Neural cell (in vitro differentiated cells): ENCODE measurements around the gene CEACAM19. TPM values are rescaled to one million over a fixed set of nuclear protein-coding genes. Genes with fewer than 3 reads are reported as not detected.

Experiments used
- H2AFZ ChIP-seq: fragments of 200-600, 300-800 bp; sonication (generic), shearing (Covaris generic); 2 replicates; pipeline ENCODE4 v1.6.0; 2014; ENCODE audit warnings: low read depth, mild to moderate bottlenecking, antibody characterized with exemption, low read length, moderate library complexity
- H3F3A ChIP-seq: fragments of 200-600 bp; shearing (Covaris generic); 2 replicates; pipeline ENCODE4 v1.6.1; 2016; ENCODE audit warnings: mild to moderate bottlenecking, moderate library complexity, mixed read lengths, antibody characterized with exemption, low read length; ENCODE audit not compliant: insufficient read depth, poor library complexity, severe bottlenecking
- H3K27ac ChIP-seq: fragments of 200-600, 300-800 bp; sonication (generic), shearing (Covaris generic); 2 replicates; pipeline ENCODE4 v1.5.1; 2014; ENCODE audit warnings: mild to moderate bottlenecking, low read length, moderate library complexity
- H3K27me3 ChIP-seq: fragments of 300-800, 200-600 bp; sonication (generic), shearing (Covaris generic); 2 replicates; pipeline ENCODE4 v1.6.0; 2014; ENCODE audit warnings: mild to moderate bottlenecking, low read depth, low read length, moderate library complexity; ENCODE audit not compliant: insufficient read depth
- H3K36me3 ChIP-seq: fragments of 300-800, 200-600 bp; sonication (generic), shearing (Covaris generic); 2 replicates; pipeline ENCODE4 v1.5.1; 2014; ENCODE audit warnings: mild to moderate bottlenecking, antibody characterized with exemption, low read length, moderate library complexity; ENCODE audit not compliant: insufficient read depth
- H3K4me2 ChIP-seq: fragments of 300-800, 200-600 bp; sonication (generic), shearing (Covaris generic); 2 replicates; pipeline ENCODE4 v1.6.0; 2014; ENCODE audit warnings: mild to moderate bottlenecking, low read length
- H3K4me3 ChIP-seq: fragments of 300-800, 200-600 bp; sonication (generic), shearing (Covaris generic); 2 replicates; pipeline ENCODE4 v1.5.1; 2014; ENCODE audit warnings: mild to moderate bottlenecking, low read length, moderate library complexity
- H3K79me2 ChIP-seq: fragments of 200-600 bp; shearing (Covaris generic); replicated peaks from 2 replicates; pipeline ENCODE4 v1.6.0; 2014; ENCODE audit warnings: mild to moderate bottlenecking, low read length, moderate library complexity; ENCODE audit not compliant: insufficient read depth
- H3K9ac ChIP-seq: fragments of 300-800, 200-600 bp; sonication (generic), shearing (Covaris generic); 2 replicates; pipeline ENCODE4 v1.6.1; 2016; ENCODE audit warnings: mild to moderate bottlenecking, low read length, mixed read lengths
- H3K9me2 ChIP-seq: fragments of 200-600 bp; shearing (Covaris generic); 2 replicates; pipeline ENCODE4 v1.6.1; 2016; ENCODE audit warnings: mild to moderate bottlenecking, low read length, mixed read lengths; ENCODE audit not compliant: insufficient read depth
- H3K9me3 ChIP-seq: fragments of 200-600, 300-800 bp; sonication (generic), shearing (Covaris generic); 2 replicates; pipeline ENCODE4 v1.6.1; 2016; ENCODE audit warnings: mild to moderate bottlenecking, mixed run types, low read length, moderate library complexity, mixed read lengths
- H4K20me1 ChIP-seq: fragments of 200-600 bp; shearing (Covaris generic); 2 replicates; pipeline ENCODE4 v1.6.1; 2016; ENCODE audit warnings: mild to moderate bottlenecking, mixed run types; ENCODE audit not compliant: insufficient read depth
- EP300 ChIP-seq: fragments of 450-650 bp; conservative IDR thresholded peaks from 2 replicates; pipeline ENCODE4 v1.6.1; 2014; ENCODE audit warnings: antibody characterized with exemption, mild to moderate bottlenecking, moderate library complexity; ENCODE audit not compliant: poor library complexity, severe bottlenecking
- EZH2 ChIP-seq: fragments of 200-600, 300-800 bp; shearing (Covaris generic), sonication (generic); IDR thresholded peaks from 2 replicates; pipeline ENCODE4 v1.6.1; 2014; ENCODE audit warnings: antibody characterized with exemption, low read length, borderline replicate concordance, mild to moderate bottlenecking; ENCODE audit not compliant: insufficient read depth, poor library complexity, severe bottlenecking
- MXI1 ChIP-seq: fragments of 450-650 bp; conservative IDR thresholded peaks from 2 replicates; pipeline ENCODE4 v1.6.1; 2014; ENCODE audit warnings: antibody characterized with exemption, mild to moderate bottlenecking; ENCODE audit not compliant: poor library complexity, severe bottlenecking
- POLR2AphosphoS5 ChIP-seq: IDR thresholded peaks from 2 replicates; pipeline ENCODE4 v1.6.1; 2012
- RAD21 ChIP-seq: fragments of 450-650 bp; conservative IDR thresholded peaks from 2 replicates; pipeline ENCODE4 v1.6.1; 2014; ENCODE audit warnings: antibody characterized with exemption, mild to moderate bottlenecking, moderate library complexity
- SMC3 ChIP-seq: fragments of 450-650 bp; conservative IDR thresholded peaks from 2 replicates; pipeline ENCODE4 v1.6.1; 2014; ENCODE audit warnings: antibody characterized with exemption, mild to moderate bottlenecking, moderate library complexity; ENCODE audit not compliant: poor library complexity
- TAF1 ChIP-seq: IDR thresholded peaks from 2 replicates; pipeline ENCODE4 v1.6.1; 2012; ENCODE audit warnings: low read depth
- polyA plus RNA-seq: library from polyadenylated mRNA; depleted of rRNA; stranded (reverse); fragments of >200 nt; gene quantifications from 2 replicates; pipeline ENCODE4 v1.2.3, GENCODE V29; 2014
- TF ChIP-seq, protein P1 (sequence below): IDR thresholded peaks from 2 replicates; pipeline ENCODE4 v1.6.1; 2012; ENCODE audit warnings: borderline replicate concordance
- TF ChIP-seq, protein P2 (sequence below): fragments of 450-650 bp; IDR thresholded peaks from 2 replicates; pipeline ENCODE4 v1.5.1; 2014; ENCODE audit warnings: antibody characterized with exemption, mild to moderate bottlenecking, moderate library complexity; ENCODE audit not compliant: poor library complexity, severe bottlenecking

The CEACAM19 gene
- polyA plus RNA-seq, 1 donor from 2014 or later: 1.9 TPM

DNA sequence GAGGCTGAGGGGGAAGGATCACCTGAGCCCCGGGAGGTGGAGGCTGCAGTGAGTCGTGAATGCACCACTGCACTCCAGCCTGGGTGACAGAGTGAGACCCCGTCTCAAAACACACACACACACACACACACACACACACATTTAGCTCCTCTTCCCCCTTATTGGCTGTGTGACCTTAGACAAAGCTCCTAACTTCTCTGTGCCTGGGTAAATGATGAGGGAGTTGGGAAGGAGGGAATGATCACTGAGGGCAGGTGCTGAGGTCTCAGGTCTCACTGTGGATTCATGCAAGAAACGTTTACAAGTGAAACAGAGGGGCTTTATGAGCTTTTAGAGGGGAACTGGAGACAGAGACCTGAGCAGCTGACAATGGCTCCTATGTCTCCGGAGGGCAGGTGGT lies 60.3 kb downstream of the CEACAM19 start:
- TF ChIP-seq MXI1 (no peak), EZH2 (no peak), SMC3 (no peak), EP300 (no peak), POLR2AphosphoS5 (no peak), TAF1 (no peak), RAD21 (no peak)
- TF ChIP-seq, protein P1, sequence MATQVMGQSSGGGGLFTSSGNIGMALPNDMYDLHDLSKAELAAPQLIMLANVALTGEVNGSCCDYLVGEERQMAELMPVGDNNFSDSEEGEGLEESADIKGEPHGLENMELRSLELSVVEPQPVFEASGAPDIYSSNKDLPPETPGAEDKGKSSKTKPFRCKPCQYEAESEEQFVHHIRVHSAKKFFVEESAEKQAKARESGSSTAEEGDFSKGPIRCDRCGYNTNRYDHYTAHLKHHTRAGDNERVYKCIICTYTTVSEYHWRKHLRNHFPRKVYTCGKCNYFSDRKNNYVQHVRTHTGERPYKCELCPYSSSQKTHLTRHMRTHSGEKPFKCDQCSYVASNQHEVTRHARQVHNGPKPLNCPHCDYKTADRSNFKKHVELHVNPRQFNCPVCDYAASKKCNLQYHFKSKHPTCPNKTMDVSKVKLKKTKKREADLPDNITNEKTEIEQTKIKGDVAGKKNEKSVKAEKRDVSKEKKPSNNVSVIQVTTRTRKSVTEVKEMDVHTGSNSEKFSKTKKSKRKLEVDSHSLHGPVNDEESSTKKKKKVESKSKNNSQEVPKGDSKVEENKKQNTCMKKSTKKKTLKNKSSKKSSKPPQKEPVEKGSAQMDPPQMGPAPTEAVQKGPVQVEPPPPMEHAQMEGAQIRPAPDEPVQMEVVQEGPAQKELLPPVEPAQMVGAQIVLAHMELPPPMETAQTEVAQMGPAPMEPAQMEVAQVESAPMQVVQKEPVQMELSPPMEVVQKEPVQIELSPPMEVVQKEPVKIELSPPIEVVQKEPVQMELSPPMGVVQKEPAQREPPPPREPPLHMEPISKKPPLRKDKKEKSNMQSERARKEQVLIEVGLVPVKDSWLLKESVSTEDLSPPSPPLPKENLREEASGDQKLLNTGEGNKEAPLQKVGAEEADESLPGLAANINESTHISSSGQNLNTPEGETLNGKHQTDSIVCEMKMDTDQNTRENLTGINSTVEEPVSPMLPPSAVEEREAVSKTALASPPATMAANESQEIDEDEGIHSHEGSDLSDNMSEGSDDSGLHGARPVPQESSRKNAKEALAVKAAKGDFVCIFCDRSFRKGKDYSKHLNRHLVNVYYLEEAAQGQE: no peak
- TF ChIP-seq, protein P2, sequence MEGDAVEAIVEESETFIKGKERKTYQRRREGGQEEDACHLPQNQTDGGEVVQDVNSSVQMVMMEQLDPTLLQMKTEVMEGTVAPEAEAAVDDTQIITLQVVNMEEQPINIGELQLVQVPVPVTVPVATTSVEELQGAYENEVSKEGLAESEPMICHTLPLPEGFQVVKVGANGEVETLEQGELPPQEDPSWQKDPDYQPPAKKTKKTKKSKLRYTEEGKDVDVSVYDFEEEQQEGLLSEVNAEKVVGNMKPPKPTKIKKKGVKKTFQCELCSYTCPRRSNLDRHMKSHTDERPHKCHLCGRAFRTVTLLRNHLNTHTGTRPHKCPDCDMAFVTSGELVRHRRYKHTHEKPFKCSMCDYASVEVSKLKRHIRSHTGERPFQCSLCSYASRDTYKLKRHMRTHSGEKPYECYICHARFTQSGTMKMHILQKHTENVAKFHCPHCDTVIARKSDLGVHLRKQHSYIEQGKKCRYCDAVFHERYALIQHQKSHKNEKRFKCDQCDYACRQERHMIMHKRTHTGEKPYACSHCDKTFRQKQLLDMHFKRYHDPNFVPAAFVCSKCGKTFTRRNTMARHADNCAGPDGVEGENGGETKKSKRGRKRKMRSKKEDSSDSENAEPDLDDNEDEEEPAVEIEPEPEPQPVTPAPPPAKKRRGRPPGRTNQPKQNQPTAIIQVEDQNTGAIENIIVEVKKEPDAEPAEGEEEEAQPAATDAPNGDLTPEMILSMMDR: no peak
- no peak overlapping the region for H3K4me2 ChIP-seq
- H3K27me3 ChIP-seq: no peaks in the 10 kb centered on the region
- H3K36me3 ChIP-seq: no peaks in the 10 kb centered on the region
- no peaks in the 10 kb centered on the region for H4K20me1 ChIP-seq
- H2AFZ ChIP-seq: no peak overlapping the region
- H3K9me3 ChIP-seq: no peaks in the 10 kb centered on the region
- no peak overlapping the region for H3K4me3 ChIP-seq
- H3F3A ChIP-seq: no peaks in the 10 kb centered on the region
- H3K9me2 ChIP-seq: no peaks in the 10 kb centered on the region
- no peaks in the 10 kb centered on the region for H3K79me2 ChIP-seq
- H3K27ac ChIP-seq: no peak overlapping the region
- H3K9ac ChIP-seq: no peak overlapping the region

DNA sequence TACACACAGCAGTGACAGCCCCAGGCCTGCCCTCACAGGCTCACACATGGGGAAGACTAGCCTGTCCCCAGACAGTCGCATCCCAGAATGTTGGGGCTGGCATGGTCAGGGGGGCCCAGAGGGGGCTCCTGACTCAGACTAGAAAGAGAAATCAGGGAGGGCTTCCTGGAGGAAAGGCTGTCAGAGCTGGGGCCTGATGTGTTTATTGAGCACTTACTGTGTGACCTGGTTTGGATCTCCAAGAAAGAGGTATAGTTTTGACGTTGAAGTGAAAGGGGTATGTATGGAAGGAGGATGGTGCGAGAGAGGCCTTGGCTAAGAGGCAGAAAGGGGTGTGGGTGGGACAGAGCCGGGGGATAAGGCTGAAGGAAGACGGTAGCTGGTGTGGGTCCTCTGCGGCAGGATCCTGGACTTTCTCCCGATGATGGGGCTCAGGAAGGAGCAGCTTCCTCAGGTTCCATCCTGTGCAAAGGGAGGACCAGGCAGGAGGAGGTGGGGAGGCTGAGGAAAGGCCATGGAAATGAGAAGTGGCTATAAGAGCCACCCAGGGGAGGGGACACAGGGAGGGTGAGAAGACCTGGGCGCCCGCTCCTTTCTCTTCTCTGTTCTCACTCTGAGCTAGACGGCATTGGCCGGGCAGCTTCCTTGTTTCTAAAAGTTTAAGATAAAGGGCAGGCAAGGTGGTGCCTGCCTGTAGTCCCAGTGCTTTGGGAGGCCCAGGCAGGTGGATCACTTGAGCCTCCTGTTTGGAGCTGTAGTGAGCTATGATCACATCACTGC lies 61.1 kb downstream of the CEACAM19 start:
- no peak overlapping the region for H2AFZ ChIP-seq

More for the DNA sequence above, 61.1 kb downstream of the CEACAM19 start:
- Histone ChIP-seq H3K79me2 (no peaks in the 10 kb centered on the region), H4K20me1 (no peaks in the 10 kb centered on the region), H3K27me3 (no peaks in the 10 kb centered on the region), H3K9me3 (no peaks in the 10 kb centered on the region), H3K27ac (no peak overlapping the region), H3F3A (no peaks in the 10 kb centered on the region), H3K9me2 (no peaks in the 10 kb centered on the region), H3K4me2 (no peak overlapping the region), H3K9ac (no peak overlapping the region), H3K4me3 (no peak overlapping the region), H3K36me3 (no peaks in the 10 kb centered on the region)
- no peak for TF ChIP-seq POLR2AphosphoS5
- TF ChIP-seq TAF1: no peak
- TF ChIP-seq, protein P2: no peak
- TF ChIP-seq EZH2: no peak
- TF ChIP-seq EP300: no peak
- no peak for TF ChIP-seq MXI1
- no peak for TF ChIP-seq SMC3
- TF ChIP-seq RAD21: no peak
- TF ChIP-seq, protein P1: no peak
